Amygdala (tissue), 56 donors: ENCODE data around the gene HIGD1A.
A peak's percentile ranks its signal among the peaks of the same experiment; 100 is the strongest.

Source experiments
- DNase-seq, 56 donors: peaks; one replicate each; lab custom pipeline; 2025; lab: John Stamatoyannopoulos, UW

HIGD1A gene

DNA sequence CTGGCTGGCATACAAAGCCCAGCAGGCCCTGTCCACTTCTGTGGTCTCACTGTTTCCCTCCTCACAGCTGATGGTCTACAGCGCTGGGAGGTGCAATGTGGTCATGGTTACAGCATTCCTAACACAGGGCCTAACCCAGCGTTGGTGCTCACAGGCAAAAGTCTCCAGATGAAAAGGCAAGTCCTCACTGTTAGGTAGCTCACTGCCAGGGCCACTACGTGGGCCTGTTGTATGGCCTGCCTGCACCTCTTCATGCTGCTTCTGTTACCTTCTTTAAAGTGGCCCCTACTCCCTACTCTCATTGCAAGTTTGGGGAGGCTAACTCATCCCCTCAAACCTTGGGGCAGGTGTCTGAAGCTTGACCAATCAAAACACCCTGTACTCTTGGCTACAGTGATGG is 62.5 kb downstream of the HIGD1A start:
- DNase-seq, result no peak

DNA sequence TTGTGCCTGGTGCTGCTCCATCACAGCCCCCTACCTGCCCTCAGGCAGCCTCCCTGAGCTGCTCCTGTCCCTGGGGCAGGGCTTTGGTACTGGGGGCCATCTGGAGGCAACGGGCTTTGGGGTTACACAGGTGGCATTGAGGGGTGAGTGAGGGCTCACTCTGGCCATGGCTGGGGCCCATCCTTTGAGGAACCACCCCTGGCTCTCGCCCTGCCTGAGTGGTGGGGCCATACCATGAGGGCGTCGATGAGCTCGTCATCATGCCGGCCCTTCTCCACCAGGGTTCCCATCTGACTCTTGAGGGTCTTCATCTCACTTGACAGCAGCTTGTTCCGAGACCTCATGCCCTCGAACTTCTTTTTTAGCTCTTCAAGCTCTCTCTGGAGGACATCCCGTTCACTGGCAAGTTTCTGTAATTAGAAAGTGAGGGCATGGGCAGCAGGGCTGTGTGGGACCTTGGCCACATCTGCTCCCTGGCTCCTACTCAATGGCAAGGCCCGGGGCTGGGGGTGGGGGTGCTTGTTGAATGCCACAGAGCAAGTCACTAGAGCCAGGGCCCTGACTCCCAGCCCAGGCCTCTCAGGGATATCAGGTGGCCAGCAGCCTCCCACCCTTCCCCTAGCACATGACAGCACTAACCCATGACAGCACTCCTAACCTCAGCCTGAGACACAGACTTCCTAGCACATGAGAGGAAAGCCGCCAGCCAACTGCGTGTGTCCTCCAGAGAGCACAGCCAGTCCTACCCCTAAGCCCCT is 64.7 kb downstream of the HIGD1A start:
- DNase-seq, result peak in 53 of 56 donors; percentile 39 to 96 (median 74)

DNA sequence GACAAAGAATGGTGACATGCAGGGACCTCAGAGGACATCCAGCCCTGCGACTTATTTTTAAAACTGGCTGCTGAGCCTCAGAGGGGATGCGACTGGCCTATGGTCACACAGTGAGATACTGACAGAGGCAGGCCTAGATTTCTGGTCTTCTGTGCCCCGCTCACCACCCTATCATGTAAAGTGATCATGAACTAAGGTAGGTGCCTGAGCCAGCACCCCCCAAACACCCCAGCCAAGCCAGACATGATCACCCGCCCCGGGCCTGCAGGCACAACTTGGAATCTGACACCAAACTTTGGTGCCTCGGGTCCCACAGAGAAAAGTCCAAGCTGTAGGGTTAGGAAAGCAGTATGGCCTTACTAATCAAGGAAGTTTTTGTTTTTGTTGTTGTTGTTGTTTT is 67.8 kb downstream of the HIGD1A start:
- DNase-seq, result no peak

DNA sequence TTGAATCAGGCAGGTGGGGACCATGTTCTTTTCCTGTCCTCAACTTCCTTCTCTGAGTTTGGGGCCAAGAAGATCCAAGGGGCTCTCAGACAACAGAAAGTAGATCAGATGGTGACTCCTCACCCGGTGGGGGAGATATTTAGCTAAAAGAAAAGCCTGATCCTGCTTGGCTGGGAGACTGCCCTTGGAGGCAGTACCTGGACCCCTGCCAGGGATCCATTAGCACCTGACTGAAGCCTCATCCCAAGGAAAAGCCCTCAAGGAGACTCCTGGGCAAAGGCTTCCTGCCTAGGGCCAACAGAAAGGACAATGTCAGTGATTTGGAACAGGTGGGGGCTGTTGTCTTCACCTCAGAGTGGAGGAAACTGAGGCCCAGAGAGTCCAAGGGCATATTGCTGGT is 68.2 kb downstream of the HIGD1A start:
- no peak for DNase-seq

DNA sequence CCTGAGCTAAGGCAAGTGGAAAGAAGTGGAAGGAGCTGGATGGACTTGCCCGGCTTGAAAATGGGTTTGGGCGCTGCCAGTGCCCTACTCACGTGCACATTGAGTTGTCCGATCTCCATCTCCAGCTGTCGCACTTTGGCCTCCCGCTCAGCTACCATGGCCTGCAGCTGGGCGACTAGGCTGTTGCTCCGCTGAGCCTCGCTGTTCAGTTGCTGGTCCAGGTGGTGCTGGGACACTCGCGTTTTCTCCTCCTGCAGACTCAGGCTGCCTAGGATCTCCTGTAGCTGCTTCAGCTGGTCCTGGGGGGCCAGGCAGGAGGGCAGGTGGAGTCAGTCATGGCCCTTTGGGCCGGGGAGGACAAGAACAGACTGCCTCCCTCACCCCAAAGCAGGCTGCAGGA is 68.7 kb downstream of the HIGD1A start:
- DNase-seq, result no peak

DNA sequence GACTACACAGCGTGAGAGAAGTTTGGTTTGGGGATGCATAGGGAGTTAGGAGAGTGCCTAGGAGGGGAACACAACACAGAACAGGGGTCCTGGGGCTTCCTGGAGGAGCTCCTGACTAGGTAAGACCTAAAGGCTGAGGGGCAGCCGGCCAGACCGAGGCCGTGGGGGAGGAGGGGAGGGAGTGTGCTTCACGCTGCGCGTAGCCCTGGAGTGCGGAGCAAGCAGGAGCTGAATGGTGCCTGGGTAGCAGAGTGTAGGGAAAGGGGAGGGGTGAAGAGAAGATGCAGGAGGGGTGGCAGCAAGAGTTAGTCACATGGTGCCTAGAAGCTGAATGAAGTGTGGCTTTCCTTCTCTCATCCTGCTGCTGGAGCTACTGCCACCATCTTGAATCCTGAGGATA is 69.3 kb downstream of the HIGD1A start:
- DNase-seq, result no peak

DNA sequence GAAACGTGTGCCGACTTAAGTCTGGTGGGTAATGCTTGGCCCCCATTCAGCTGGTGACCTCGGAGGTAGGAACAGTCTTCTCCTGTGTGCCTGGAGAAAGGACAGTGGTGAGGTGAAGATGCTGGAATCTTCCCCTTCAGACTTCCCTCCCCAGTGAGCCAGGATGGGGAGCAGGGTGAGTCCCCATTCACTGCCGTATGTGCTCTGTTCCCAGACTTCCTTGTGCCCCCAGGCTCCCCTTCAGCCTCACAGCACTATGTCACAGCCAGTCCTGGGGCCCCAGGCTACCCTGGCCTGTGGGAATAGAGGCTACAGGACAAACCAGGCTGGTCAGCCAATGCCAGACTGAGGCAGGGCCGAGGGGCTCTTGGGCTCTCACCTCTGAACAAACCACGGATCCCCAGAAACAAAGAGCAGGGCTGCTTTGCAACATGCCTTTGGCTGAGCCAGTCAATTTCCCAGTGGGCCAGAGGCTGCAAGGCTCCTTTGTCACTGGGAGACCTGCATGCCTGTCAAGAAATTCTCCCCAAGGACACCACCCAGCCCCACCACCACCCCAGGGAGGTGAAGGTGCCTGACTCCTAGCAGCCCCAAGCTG is 69.9 kb downstream of the HIGD1A start:
- peak in 3 of 56 donors; percentile 42 to 50 (median 49) for DNase-seq

DNA sequence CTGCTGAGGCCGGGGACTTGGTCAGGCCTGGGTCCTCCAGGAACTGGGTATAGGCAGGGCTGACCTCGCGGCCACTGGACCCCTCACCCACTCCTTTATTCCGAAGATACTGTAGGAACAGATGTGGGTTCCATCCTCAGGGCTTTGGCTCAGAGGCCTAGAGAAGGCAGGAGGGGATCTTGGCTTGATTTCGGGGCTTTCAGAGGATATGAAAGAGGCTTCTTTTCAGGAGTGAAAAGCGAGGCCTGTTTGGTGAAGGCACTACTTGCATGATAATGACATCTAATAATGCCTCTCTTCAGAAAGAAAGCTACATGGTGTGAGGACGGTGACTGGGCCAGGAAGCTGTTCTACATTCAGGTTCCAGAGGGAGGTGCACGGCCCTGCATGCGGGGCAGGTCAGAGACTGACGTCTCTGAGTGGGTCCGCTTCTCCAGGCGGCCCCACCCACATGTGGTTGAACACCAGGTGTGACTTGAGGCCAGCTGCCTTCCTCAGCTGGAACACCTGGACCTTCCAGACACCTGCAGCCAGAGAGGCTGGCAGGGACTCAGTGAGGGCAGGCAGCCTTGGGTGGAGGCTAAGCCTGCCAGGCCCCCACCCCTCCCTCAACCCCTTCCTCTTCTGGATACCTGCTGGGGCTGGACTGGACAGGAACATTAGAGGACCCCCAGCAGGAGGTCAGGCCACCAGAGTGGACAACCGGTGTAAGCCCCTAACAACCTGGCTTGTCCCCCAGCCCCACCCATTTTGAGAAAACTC is 70.6 kb downstream of the HIGD1A start:
- peak in 51 of 56 donors; percentile 29 to 93 (median 73) for DNase-seq
